Measurements from ENCODE around the gene NACC2. TPM values are rescaled to one million over a fixed set of nuclear protein-coding genes. Genes with fewer than 3 reads are reported as not detected.

Gene NACC2
- total RNA-seq, 2 donors from 2014 or later, result 69.2 to 79.7 TPM

DNA sequence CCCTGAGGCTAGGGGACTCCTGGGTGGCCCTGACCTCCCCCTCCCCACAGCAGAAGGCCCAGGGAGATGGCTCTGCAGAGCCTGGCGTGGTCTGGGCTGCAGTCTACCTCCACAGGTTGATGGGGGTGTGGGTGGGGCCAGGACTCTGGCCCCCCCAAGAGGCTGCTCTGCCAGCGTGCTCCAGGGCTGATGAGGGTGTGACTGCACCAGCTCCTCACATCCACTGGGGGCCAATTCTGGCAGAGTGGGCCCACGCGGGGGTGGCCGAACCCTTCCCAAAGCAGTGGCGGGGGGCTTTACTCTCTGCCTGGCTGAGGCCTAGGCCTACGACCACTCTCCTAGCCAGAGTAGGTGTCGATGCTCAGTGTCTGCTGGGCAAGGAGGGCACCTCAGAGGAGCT is 105.9 kb downstream of the NACC2 start:
- Histone ChIP-seq H3K4me1 (ENCODE audit: control insufficient read depth in 1 of 2, low read depth in 2 of 2) (peaks cover 13 to 28% of the 10 kb centered on the region in 2 donors), H3K4me3 (no peak overlapping the region), H3K36me3 (no peaks in the 10 kb centered on the region), H3K9me3 (no peaks in the 10 kb centered on the region), H3K27ac (no peak overlapping the region), H3K27me3 (replicated peaks; ENCODE audit: insufficient read depth) (no peaks in the 10 kb centered on the region)
- no peak for DNase-seq (ENCODE audit: low spot score)
- TF ChIP-seq, protein P1, sequence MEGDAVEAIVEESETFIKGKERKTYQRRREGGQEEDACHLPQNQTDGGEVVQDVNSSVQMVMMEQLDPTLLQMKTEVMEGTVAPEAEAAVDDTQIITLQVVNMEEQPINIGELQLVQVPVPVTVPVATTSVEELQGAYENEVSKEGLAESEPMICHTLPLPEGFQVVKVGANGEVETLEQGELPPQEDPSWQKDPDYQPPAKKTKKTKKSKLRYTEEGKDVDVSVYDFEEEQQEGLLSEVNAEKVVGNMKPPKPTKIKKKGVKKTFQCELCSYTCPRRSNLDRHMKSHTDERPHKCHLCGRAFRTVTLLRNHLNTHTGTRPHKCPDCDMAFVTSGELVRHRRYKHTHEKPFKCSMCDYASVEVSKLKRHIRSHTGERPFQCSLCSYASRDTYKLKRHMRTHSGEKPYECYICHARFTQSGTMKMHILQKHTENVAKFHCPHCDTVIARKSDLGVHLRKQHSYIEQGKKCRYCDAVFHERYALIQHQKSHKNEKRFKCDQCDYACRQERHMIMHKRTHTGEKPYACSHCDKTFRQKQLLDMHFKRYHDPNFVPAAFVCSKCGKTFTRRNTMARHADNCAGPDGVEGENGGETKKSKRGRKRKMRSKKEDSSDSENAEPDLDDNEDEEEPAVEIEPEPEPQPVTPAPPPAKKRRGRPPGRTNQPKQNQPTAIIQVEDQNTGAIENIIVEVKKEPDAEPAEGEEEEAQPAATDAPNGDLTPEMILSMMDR (IDR thresholded peaks at IDR 0.05), result no peak
- ATAC-seq (ENCODE audit: insufficient number of reproducible peaks, low FRiP score, low read depth), result no peak

DNA sequence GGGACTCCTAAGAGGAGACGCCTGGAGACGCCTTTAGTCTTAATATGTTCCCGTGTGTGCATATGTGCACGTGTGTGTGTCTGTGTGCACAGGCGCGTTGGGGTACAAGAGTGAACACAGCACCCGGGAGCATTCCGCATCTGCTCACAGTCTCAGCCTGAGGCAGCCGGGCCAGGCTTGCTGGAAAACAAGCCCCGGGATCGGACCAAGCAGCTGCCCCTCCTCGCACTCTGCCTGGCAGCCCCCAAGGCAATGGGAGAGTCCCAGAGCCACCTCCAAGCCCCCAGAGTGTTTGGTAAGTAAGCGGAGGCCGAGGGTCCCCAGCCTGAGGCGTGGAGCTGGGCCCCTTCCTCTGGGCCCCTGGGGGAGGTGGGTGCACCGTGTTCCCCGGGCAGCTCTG is 106.6 kb downstream of the NACC2 start:
- TF ChIP-seq, protein P1 (IDR thresholded peaks at IDR 0.05), result no peak
- Histone ChIP-seq H3K36me3 (no peaks in the 10 kb centered on the region), H3K4me3 (no peak overlapping the region), H3K4me1 (ENCODE audit: control insufficient read depth in 1 of 2, low read depth in 2 of 2) (peaks cover 13 to 26% of the 10 kb centered on the region in 2 donors), H3K27ac (no peak overlapping the region), H3K9me3 (no peaks in the 10 kb centered on the region), H3K27me3 (replicated peaks; ENCODE audit: insufficient read depth) (no peaks in the 10 kb centered on the region)
- DNase-seq (ENCODE audit: low spot score) (no peak), ATAC-seq (ENCODE audit: insufficient number of reproducible peaks, low FRiP score, low read depth) (no peak)

DNA sequence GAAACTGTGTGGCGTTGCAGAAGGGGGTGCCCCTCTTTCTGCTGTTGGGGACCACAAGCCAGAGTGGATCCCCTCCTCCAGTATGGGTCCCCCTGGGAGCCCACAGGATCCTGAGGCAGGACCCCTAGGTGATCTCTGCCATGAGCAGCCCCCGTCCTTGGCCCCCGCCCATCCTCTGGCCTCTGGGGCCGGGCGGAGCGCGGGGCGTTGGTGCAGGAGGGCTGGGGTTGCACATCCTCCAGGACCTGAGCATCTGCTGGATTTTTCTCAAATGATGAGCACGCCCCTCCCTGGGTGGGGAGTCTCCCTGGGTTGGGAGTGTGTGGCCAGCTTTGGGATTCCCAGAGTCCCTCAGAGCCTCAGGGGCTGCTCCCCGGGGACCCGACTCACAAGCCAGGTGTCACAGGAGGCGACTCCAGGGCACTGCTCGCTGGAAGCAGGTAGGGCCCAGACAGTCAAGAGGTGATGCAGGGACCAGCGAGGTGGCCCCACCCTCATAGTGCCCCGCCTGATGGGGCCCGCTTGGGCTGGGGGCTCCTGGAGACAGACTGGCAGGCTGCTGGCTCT is 107.2 kb downstream of the NACC2 start:
- Histone ChIP-seq H3K36me3 (no peaks in the 10 kb centered on the region), H3K27ac (no peak overlapping the region), H3K9me3 (no peaks in the 10 kb centered on the region), H3K27me3 (replicated peaks; ENCODE audit: insufficient read depth) (no peaks in the 10 kb centered on the region), H3K4me3 (no peak overlapping the region), H3K4me1 (ENCODE audit: control insufficient read depth in 1 of 2, low read depth in 2 of 2) (peaks cover 9 to 20% of the 10 kb centered on the region in 2 donors)
- TF ChIP-seq, protein P1 (IDR thresholded peaks at IDR 0.05), result no peak
- ATAC-seq (ENCODE audit: insufficient number of reproducible peaks, low FRiP score, low read depth) (no peak), DNase-seq (ENCODE audit: low spot score) (no peak)

DNA sequence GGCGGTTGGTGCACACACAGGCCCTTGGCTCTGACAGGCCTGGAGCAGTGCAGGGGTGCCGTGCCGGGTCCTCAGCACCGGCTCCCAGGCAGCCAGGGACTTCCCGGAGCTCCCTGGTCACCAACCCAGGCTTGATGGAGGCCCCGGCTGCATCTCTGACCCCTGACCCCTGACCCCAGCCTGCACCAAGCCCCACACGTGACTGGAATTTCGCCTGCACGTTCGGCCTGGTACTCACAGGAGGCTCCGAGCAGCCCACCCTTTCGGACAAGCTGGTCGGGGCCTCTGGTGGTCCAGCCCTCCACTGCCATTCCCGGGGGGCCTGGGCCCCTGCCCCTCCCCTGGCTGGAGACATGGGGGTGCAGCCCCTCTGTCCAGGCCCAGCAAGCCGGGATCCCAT is 108.5 kb downstream of the NACC2 start:
- Histone ChIP-seq H3K27ac (no peak overlapping the region), H3K36me3 (no peaks in the 10 kb centered on the region), H3K4me3 (no peak overlapping the region), H3K9me3 (no peaks in the 10 kb centered on the region), H3K4me1 (ENCODE audit: control insufficient read depth in 1 of 2, low read depth in 2 of 2) (peaks cover 0 to 12% of the 10 kb centered on the region in 2 donors), H3K27me3 (replicated peaks; ENCODE audit: insufficient read depth) (no peaks in the 10 kb centered on the region)
- DNase-seq (ENCODE audit: low spot score) (no peak), ATAC-seq (ENCODE audit: insufficient number of reproducible peaks, low FRiP score, low read depth) (no peak)
- TF ChIP-seq, protein P1 (IDR thresholded peaks at IDR 0.05), result no peak

DNA sequence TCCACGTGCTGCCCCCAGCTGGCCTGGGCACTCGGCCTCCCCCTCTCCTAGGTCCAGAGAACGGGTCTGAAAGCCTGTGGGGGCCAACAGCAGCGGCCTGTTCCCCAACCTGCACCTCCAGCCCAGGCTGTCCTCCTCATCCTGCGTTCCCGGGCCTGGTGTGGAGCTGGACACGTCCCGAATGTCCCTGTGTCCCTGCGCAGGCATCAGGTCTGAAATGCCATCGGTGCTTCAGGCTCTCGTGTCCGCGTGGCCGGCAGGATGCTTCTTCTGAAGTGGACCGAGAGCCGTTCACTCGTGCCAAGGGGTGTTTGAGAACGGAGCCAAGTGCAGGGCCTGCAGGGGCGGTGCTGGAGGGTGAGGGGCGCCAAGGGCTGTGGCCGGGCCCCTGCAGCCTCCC is 109.2 kb downstream of the NACC2 start:
- TF ChIP-seq, protein P1 (IDR thresholded peaks at IDR 0.05), result no peak
- H3K36me3 ChIP-seq, result no peaks in the 10 kb centered on the region
- ATAC-seq (ENCODE audit: insufficient number of reproducible peaks, low FRiP score, low read depth) (no peak), DNase-seq (ENCODE audit: low spot score) (no peak)
- no peaks in the 10 kb centered on the region for H3K9me3 ChIP-seq
- H3K27me3 ChIP-seq (replicated peaks; ENCODE audit: insufficient read depth), result no peaks in the 10 kb centered on the region
- peaks cover 0 to 12% of the 10 kb centered on the region in 2 donors for H3K4me1 ChIP-seq (ENCODE audit: control insufficient read depth in 1 of 2, low read depth in 2 of 2)
- H3K4me3 ChIP-seq, result no peak overlapping the region
- no peak overlapping the region for H3K27ac ChIP-seq

Measured in thoracic aorta (tissue), 2 donors.